Gastrocnemius medialis (tissue), 4 donors: ENCODE results near the gene APC2. TPM values are rescaled to one million over a fixed set of nuclear protein-coding genes. Genes with fewer than 3 reads are reported as not detected.

Experiments used
- ATAC-seq, 2 donors: fragments of 150-250 bp; one replicate each; pipeline ENCODE4 v1.9.1; 2016
- DNase-seq, 2 donors: peaks; one replicate each; pipeline ENCODE4 v3.0.0-alpha.2; 2019
- H3K27ac ChIP-seq, 4 donors: fragments of 200-600 bp; sonication (generic); 1 replicate in 1 of 4; 2 replicates in 3 of 4; pipeline ENCODE4 v1.5.1; 2016 to 2018; ENCODE audit warnings: mild to moderate bottlenecking in 2 of 4, moderate library complexity in 1 of 4
- H3K27me3 ChIP-seq, 3 donors: fragments of 200-600 bp; sonication (generic) in 2 of 3; 1 replicate in 1 of 3; 2 replicates in 2 of 3; pipeline versions ENCODE4 v1.5.1 to v1.6.0; 2016 to 2019; ENCODE audit warnings: mild to moderate bottlenecking in 1 of 3, moderate library complexity in 1 of 3
- H3K36me3 ChIP-seq, 2 donors: fragments of 200-600 bp; sonication (generic) in 1 of 2; one replicate each; pipeline ENCODE4 v1.5.1; 2017 to 2018
- H3K4me1 ChIP-seq, 2 donors: fragments of 200-600 bp; sonication (generic) in 1 of 2; one replicate each; pipeline ENCODE4 v1.5.1; 2016 to 2017; ENCODE audit warnings: mild to moderate bottlenecking in 2 of 2
- H3K4me3 ChIP-seq, 4 donors: fragments of 200-600 bp; sonication (generic) in 3 of 4; 1 replicate in 1 of 4; 2 replicates in 3 of 4; pipeline ENCODE4 v1.5.1; 2016 to 2019; ENCODE audit warnings: mild to moderate bottlenecking in 2 of 4
- H3K9me3 ChIP-seq, 3 donors: fragments of 200-600 bp; sonication (generic) in 2 of 3; 1 replicate in 1 of 3; 2 replicates in 2 of 3; pipeline ENCODE4 v1.5.1; 2016 to 2019
- CTCF ChIP-seq, 5 experiments: fragments of 450-650 bp in 3 of 5; fragments of 200-600 bp in 2 of 5; sonication (generic) in 2 of 5; IDR thresholded peaks in 4 of 5; conservative IDR thresholded peaks in 1 of 5; 1 replicate in 4 of 5; 2 replicates in 1 of 5; pipeline ENCODE4 v1.5.1; 2016 to 2019; ENCODE audit warnings: antibody characterized with exemption in 5 of 5, mild to moderate bottlenecking in 3 of 5, moderate library complexity in 3 of 5
- POLR2A ChIP-seq, 2 donors: fragments of 450-650 bp; IDR thresholded peaks; one replicate each; pipeline ENCODE4 v1.6.1; 2017; ENCODE audit warnings: antibody characterized with exemption in 2 of 2, mild to moderate bottlenecking in 2 of 2, moderate library complexity in 2 of 2
- in situ Hi-C, 4 donors: fragments of 200-750 bp; cut with MboI; loops; one replicate each; pipeline versions ENCODE4 v1.15.0 to v1.8.0; 2017; ENCODE audit warnings: low sequenced_read_pairs in 4 of 4
- intact Hi-C: fragments of 100-400 bp; cut with DNase I; formaldehyde crosslinking; loops from one replicate; pipeline ENCODE4 v1.15.1; 2023; ENCODE audit warnings: low total_unique reads
- total RNA-seq, 4 donors: library from RNA; depleted of rRNA; stranded (reverse); fragments of >200 nt; gene quantifications; one replicate each; pipeline versions ENCODE4 v1.1.0 to v1.2.3, GENCODE V29; 2016

APC2 gene
- total RNA-seq, 4 donors from 2014 or later = 0.04 TPM; not detected in 3

GRCh38 chr19:1456121-1456900 lies 6.4 kb downstream of the APC2 start:
- intact Hi-C loops (no loop called here), in situ Hi-C loops (no loop called here)
- Histone ChIP-seq H3K36me3 (no peaks in the 10 kb centered on the region), H3K9me3 (no peaks in the 10 kb centered on the region), H3K27me3 (peaks cover 61 to 74% (median 62%) of the 10 kb centered on the region in 3 donors), H3K27ac (no peak overlapping the region), H3K4me1 (peaks cover 0 to 9% of the 10 kb centered on the region in 2 donors), H3K4me3 (no peak overlapping the region)
- DNase-seq = no peak
- TF ChIP-seq CTCF (IDR thresholded peaks at IDR 0.05 in 4 of 5, conservative IDR thresholded peaks at IDR 0.05 in 1 of 5) (no peak), POLR2A (IDR thresholded peaks at IDR 0.05) (no peak)
- no peak for ATAC-seq

- no peak for TF ChIP-seq POLR2A (IDR thresholded peaks at IDR 0.05)
- no peak for TF ChIP-seq CTCF (IDR thresholded peaks at IDR 0.05 in 4 of 5, conservative IDR thresholded peaks at IDR 0.05 in 1 of 5)
- H3K36me3 ChIP-seq = no peaks in the 10 kb centered on the region
- H3K27ac ChIP-seq = no peak overlapping the region
- H3K4me3 ChIP-seq = no peak overlapping the region
- no peaks in the 10 kb centered on the region for H3K9me3 ChIP-seq
- H3K4me1 ChIP-seq = peaks cover 0 to 9% of the 10 kb centered on the region in 2 donors
- no peak for DNase-seq
- in situ Hi-C loops = no loop called here
- H3K27me3 ChIP-seq = peaks cover 52 to 65% (median 53%) of the 10 kb centered on the region in 3 donors
- ATAC-seq = no peak
- intact Hi-C loops = no loop called here
Measured at GRCh38 chr19:1457031-1457739, 7.3 kb downstream of the APC2 start.

GRCh38 chr19:1457892-1458291 lies 8.0 kb downstream of the APC2 start:
- intact Hi-C loops = no loop called here
- H3K27ac ChIP-seq = no peak overlapping the region
- H3K4me3 ChIP-seq = no peak overlapping the region
- peaks cover 45 to 61% (median 46%) of the 10 kb centered on the region in 3 donors for H3K27me3 ChIP-seq
- peaks cover 0 to 9% of the 10 kb centered on the region in 2 donors for H3K4me1 ChIP-seq
- TF ChIP-seq POLR2A (IDR thresholded peaks at IDR 0.05) = no peak
- no peak for TF ChIP-seq CTCF (IDR thresholded peaks at IDR 0.05 in 4 of 5, conservative IDR thresholded peaks at IDR 0.05 in 1 of 5)
- in situ Hi-C loops = no loop called here
- H3K9me3 ChIP-seq = no peaks in the 10 kb centered on the region
- no peaks in the 10 kb centered on the region for H3K36me3 ChIP-seq
- DNase-seq (no peak), ATAC-seq (no peak)

- in situ Hi-C loops (no loop called here), intact Hi-C loops (no loop called here)
- no peaks in the 10 kb centered on the region for H3K36me3 ChIP-seq
- no peaks in the 10 kb centered on the region for H3K9me3 ChIP-seq
- H3K27me3 ChIP-seq = peaks cover 33 to 53% (median 36%) of the 10 kb centered on the region in 3 donors
- no peak overlapping the region for H3K27ac ChIP-seq
- H3K4me1 ChIP-seq = no peaks in the 10 kb centered on the region
- TF ChIP-seq CTCF (IDR thresholded peaks at IDR 0.05 in 4 of 5, conservative IDR thresholded peaks at IDR 0.05 in 1 of 5) = no peak
- no peak for TF ChIP-seq POLR2A (IDR thresholded peaks at IDR 0.05)
- ATAC-seq = no peak
- no peak for DNase-seq
- no peak overlapping the region for H3K4me3 ChIP-seq
Measured at GRCh38 chr19:1459479-1459878, 9.6 kb downstream of the APC2 start.
